GM12892 (cell line): Measurements from ENCODE around the gene PCDHB16.

Experiments used
- POLR2A ChIP-seq: IDR thresholded peaks from 2 replicates; pipeline ENCODE4 v1.6.1; 2011; ENCODE audit warnings: low read depth, low read length, control low read depth
- POLR2AphosphoS5 ChIP-seq: IDR thresholded peaks from 2 replicates; pipeline ENCODE4 v1.6.1; 2011; ENCODE audit warnings: low read depth, low read length, control low read depth
- TAF1 ChIP-seq: IDR thresholded peaks from 2 replicates; pipeline ENCODE4 v1.6.1; 2011; ENCODE audit warnings: low read depth, mild to moderate bottlenecking, control low read depth, low read length, borderline replicate concordance

DNA sequence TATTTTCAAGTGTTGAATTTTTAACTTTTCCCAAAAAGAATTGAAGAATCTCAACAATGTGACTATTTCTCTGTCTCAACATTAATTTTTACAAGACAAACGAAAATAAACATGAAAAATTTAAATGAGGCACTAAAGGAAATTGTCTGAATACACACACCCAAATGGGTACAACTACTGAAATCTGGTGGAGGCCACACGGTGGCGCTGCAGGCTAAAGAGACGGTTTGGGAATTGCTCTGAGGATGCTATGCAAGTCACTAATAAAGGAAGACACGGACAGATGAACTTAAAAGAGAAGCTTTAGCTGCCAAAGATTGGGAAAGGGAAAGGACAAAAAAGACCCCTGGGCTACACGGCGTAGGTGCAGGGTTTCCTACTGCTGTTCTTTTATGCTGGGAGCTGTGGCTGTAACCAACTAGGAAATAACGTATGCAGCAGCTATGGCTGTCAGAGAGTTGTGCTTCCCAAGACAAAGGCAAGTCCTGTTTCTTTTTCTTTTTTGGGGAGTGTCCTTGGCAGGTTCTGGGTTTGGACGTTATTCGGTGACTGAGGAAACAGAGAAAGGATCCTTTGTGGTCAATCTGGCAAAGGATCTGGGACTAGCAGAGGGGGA lies 10.0 kb downstream of the PCDHB16 start, which contains the start of gene PCDHB10:
- TF ChIP-seq POLR2A (no peak), POLR2AphosphoS5 (no peak), TAF1 (no peak)
